SU-DHL-6 (cell line): ENCODE measurements around the gene ROR1.

Experiments
- H2AFZ ChIP-seq: fragments of 200-600 bp; sonication (generic); 2 replicates; pipeline ENCODE4 v1.6.1; 2014; ENCODE audit warnings: low read depth, mild to moderate bottlenecking, moderate library complexity, mixed read lengths, antibody characterized with exemption, low read length; ENCODE audit not compliant: severe bottlenecking
- H3F3A ChIP-seq: fragments of 200-600 bp; shearing (Covaris generic); 2 replicates; pipeline ENCODE4 v1.6.0; 2016; ENCODE audit warnings: antibody characterized with exemption, mild to moderate bottlenecking; ENCODE audit not compliant: insufficient read depth
- H3K27ac ChIP-seq: fragments of 200-600 bp; sonication (generic); 2 replicates; pipeline ENCODE4 v1.5.1; 2016; ENCODE audit warnings: low read depth, mild to moderate bottlenecking, low read length, moderate library complexity, mixed read lengths
- H3K27me3 ChIP-seq: fragments of 200-600 bp; sonication (generic), shearing (Covaris generic); 2 replicates; pipeline ENCODE4 v1.6.0; 2014; ENCODE audit warnings: mild to moderate bottlenecking, low read length
- H3K36me3 ChIP-seq: fragments of 200-600 bp; sonication (generic); 2 replicates; pipeline ENCODE4 v1.6.1; 2014; ENCODE audit warnings: mild to moderate bottlenecking, low read length, mixed read lengths
- H3K4me2 ChIP-seq: fragments of 300-600, 200-600 bp; shearing (Covaris generic), sonication (generic); 2 replicates; pipeline ENCODE4 v1.6.0; 2014; ENCODE audit warnings: low read length, low read depth, mild to moderate bottlenecking; ENCODE audit not compliant: poor library complexity, severe bottlenecking
- H3K4me3 ChIP-seq: fragments of 200-600 bp; sonication (generic); 2 replicates; pipeline ENCODE4 v1.5.1; 2014; ENCODE audit warnings: antibody characterized with exemption, low read length, mild to moderate bottlenecking, mixed read lengths; ENCODE audit not compliant: insufficient read depth, poor library complexity, severe bottlenecking
- H3K79me2 ChIP-seq: fragments of 200-600 bp; sonication (generic); 2 replicates; pipeline ENCODE4 v1.6.1; 2014; ENCODE audit warnings: mild to moderate bottlenecking, low read length, moderate library complexity; ENCODE audit not compliant: insufficient read depth
- H3K9ac ChIP-seq: fragments of 200-600 bp; sonication (generic); 2 replicates; pipeline ENCODE4 v1.7.0; 2014; ENCODE audit warnings: mild to moderate bottlenecking, low read length
- H3K9me2 ChIP-seq: fragments of 200-600 bp; sonication (generic); replicated peaks from 2 replicates; pipeline ENCODE4 v1.6.1; 2014; ENCODE audit warnings: low read length; ENCODE audit not compliant: insufficient read depth
- H3K9me3 ChIP-seq: fragments of 200-600 bp; sonication (generic); 2 replicates; pipeline ENCODE4 v1.6.1; 2014; ENCODE audit warnings: low read length, mixed read lengths; ENCODE audit not compliant: insufficient read depth
- H4K20me1 ChIP-seq: fragments of 200-600 bp; sonication (generic); 2 replicates; pipeline ENCODE4 v1.6.1; 2014; ENCODE audit warnings: low read depth, mild to moderate bottlenecking, antibody characterized with exemption, low read length, moderate library complexity, mixed read lengths
- CTCF ChIP-seq: fragments of 200-600 bp; sonication (generic); IDR thresholded peaks from one replicate; pipeline ENCODE4 v1.5.1; 2017; ENCODE audit warnings: antibody characterized with exemption, mild to moderate bottlenecking, low read length, moderate library complexity; ENCODE audit not compliant: insufficient read depth, poor library complexity, severe bottlenecking
- EZH2phosphoT487 ChIP-seq: fragments of 200-600 bp; sonication (generic), shearing (Covaris generic); conservative IDR thresholded peaks from 2 replicates; pipeline ENCODE4 v1.6.1; 2018; ENCODE audit warnings: mild to moderate bottlenecking, antibody characterized with exemption, low read length, moderate library complexity, mixed read lengths

The ROR1 gene

GRCh38 chr1:63829349-63830327 is 55.8 kb downstream of the ROR1 start:
- H2AFZ ChIP-seq = no peak overlapping the region
- no peaks in the 10 kb centered on the region for H3K9me2 ChIP-seq
- H3K9ac ChIP-seq = no peak overlapping the region
- no peaks in the 10 kb centered on the region for H3K36me3 ChIP-seq
- H3F3A ChIP-seq = no peaks in the 10 kb centered on the region
- no peak overlapping the region for H3K4me3 ChIP-seq
- no peak overlapping the region for H3K4me2 ChIP-seq
- no peak overlapping the region for H3K27ac ChIP-seq
- no peaks in the 10 kb centered on the region for H4K20me1 ChIP-seq
- no peaks in the 10 kb centered on the region for H3K27me3 ChIP-seq
- H3K79me2 ChIP-seq = no peaks in the 10 kb centered on the region
- TF ChIP-seq CTCF (no peak), EZH2phosphoT487 (no peak)
- H3K9me3 ChIP-seq = no peaks in the 10 kb centered on the region

- TF ChIP-seq EZH2phosphoT487 = no peak
- no peak for TF ChIP-seq CTCF
- Histone ChIP-seq H3K4me2 (no peak overlapping the region), H3K9me2 (no peaks in the 10 kb centered on the region)
These were observed 57.6 kb downstream of the ROR1 start for GRCh38 chr1:63831409-63831808.

GRCh38 chr1:63833363-63834119 is 59.7 kb downstream of the ROR1 start:
- H3K27ac ChIP-seq = no peak overlapping the region
- H3K4me2 ChIP-seq = no peak overlapping the region
- H3K79me2 ChIP-seq = no peaks in the 10 kb centered on the region
- H3K9ac ChIP-seq = no peak overlapping the region
- H3K27me3 ChIP-seq = no peaks in the 10 kb centered on the region
- H4K20me1 ChIP-seq = no peaks in the 10 kb centered on the region
- H3K9me3 ChIP-seq = no peaks in the 10 kb centered on the region
- no peaks in the 10 kb centered on the region for H3K36me3 ChIP-seq
- TF ChIP-seq EZH2phosphoT487 (no peak), CTCF (no peak)
- no peak overlapping the region for H3K4me3 ChIP-seq
- no peaks in the 10 kb centered on the region for H3F3A ChIP-seq
- H2AFZ ChIP-seq = no peak overlapping the region
- H3K9me2 ChIP-seq = no peaks in the 10 kb centered on the region

More at GRCh38 chr1:63831409-63831808, 57.6 kb downstream of the ROR1 start:
- H3K4me3 ChIP-seq = no peak overlapping the region
- no peaks in the 10 kb centered on the region for H3K36me3 ChIP-seq
- H4K20me1 ChIP-seq = no peaks in the 10 kb centered on the region
- H3F3A ChIP-seq = no peaks in the 10 kb centered on the region
- H3K79me2 ChIP-seq = no peaks in the 10 kb centered on the region
- no peak overlapping the region for H3K9ac ChIP-seq
- no peak overlapping the region for H3K27ac ChIP-seq
- H2AFZ ChIP-seq = no peak overlapping the region
- H3K9me3 ChIP-seq = no peaks in the 10 kb centered on the region
- no peaks in the 10 kb centered on the region for H3K27me3 ChIP-seq
